ENCODE results near the gene RIN3. TPM values are rescaled to one million over a fixed set of nuclear protein-coding genes. Genes with fewer than 3 reads are reported as not detected.

RIN3 gene
- total RNA-seq, 1 donor from 2014 or later: 28.0 TPM

- DNase-seq (ENCODE audit: low read depth): peak; percentile 4
- FAIRE-seq: no peak
- Histone ChIP-seq H3K9me3 (ENCODE audit: insufficient read depth, low read depth, low read length) (peaks cover 6% of the 10 kb centered on the region), H3K27me3 (ENCODE audit: insufficient read depth, low read length) (no peaks in the 10 kb centered on the region), H3K4me1 (ENCODE audit: insufficient read depth, low read length) (peaks cover 24% of the 10 kb centered on the region), H3K27ac (ENCODE audit: low read depth, low read length) (no peak overlapping the region), H3K36me3 (ENCODE audit: insufficient read depth, low read length) (peaks cover 5% of the 10 kb centered on the region), H2AFZ (ENCODE audit: low read depth, low read length) (no peak overlapping the region), H3K79me2 (ENCODE audit: insufficient read depth, low read length) (no peaks in the 10 kb centered on the region), H3K4me3 (ENCODE audit: insufficient read depth, low read depth, low read length) (no peak overlapping the region), H4K20me1 (ENCODE audit: insufficient read depth, low read length) (peaks cover 13% of the 10 kb centered on the region), H3K9ac (ENCODE audit: low read length) (no peak overlapping the region), H3K4me2 (ENCODE audit: low read length) (no peak overlapping the region)
- H3K4me1 Mint-ChIP-seq (ENCODE audit: low read depth, unreplicated experiment): peaks cover 35% of the 10 kb centered on the region
- H3K4me3 Mint-ChIP-seq (ENCODE audit: unreplicated experiment): no peak overlapping the region
- peak overlapping the region; percentile 69 for H3K27ac Mint-ChIP-seq (ENCODE audit: unreplicated experiment)
- peaks cover 19% of the 10 kb centered on the region for H3K36me3 Mint-ChIP-seq (ENCODE audit: low read depth, unreplicated experiment)
- H3K27me3 Mint-ChIP-seq (ENCODE audit: low read depth, unreplicated experiment): no peaks in the 10 kb centered on the region
- H3K9me3 Mint-ChIP-seq (ENCODE audit: unreplicated experiment): peaks cover 5% of the 10 kb centered on the region
- TF ChIP-seq EZH2 (IDR thresholded peaks at IDR 0.05; ENCODE audit: insufficient read depth, low read length): no peak
- TF ChIP-seq, protein P1, sequence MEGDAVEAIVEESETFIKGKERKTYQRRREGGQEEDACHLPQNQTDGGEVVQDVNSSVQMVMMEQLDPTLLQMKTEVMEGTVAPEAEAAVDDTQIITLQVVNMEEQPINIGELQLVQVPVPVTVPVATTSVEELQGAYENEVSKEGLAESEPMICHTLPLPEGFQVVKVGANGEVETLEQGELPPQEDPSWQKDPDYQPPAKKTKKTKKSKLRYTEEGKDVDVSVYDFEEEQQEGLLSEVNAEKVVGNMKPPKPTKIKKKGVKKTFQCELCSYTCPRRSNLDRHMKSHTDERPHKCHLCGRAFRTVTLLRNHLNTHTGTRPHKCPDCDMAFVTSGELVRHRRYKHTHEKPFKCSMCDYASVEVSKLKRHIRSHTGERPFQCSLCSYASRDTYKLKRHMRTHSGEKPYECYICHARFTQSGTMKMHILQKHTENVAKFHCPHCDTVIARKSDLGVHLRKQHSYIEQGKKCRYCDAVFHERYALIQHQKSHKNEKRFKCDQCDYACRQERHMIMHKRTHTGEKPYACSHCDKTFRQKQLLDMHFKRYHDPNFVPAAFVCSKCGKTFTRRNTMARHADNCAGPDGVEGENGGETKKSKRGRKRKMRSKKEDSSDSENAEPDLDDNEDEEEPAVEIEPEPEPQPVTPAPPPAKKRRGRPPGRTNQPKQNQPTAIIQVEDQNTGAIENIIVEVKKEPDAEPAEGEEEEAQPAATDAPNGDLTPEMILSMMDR (IDR thresholded peaks at IDR 0.05; ENCODE audit: insufficient read depth, low read depth, low read length): no peak
Observed at GRCh38 chr14:92563765-92564285, 50.2 kb downstream of the RIN3 start.

DNA sequence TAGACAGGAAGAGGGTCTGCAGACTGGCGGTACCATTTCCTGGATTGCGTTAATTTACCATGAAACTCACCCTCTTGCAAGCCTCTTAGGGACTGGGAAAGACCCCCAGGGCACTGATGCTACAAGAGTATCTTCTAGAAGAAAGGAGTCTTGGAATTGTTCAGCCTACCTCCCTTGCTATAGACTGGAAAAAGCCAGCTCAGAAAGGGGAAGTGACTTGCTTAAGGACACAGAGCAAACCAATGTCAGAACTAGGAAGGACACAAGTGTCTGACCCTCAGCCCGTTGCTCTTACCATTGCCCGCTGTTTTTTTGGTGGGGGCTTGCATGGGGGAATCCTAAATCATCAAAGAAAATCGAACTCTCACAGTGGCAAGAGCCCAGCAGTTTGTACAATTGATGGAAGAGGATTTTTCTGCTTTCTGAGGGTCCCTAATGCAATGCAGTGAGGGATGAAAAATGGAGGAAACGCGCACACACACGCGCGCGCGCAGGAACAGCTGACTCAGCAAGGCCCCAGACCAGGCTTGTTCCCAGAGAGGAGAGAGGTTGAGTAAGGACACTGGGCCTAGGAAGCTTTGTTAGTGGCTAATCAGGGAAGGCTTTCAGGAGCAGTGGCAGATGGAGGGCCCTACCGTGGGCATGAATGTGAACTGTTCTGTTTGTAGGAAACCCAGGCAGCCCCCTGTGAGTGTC, 50.9 kb downstream of the RIN3 start:
- H3K4me2 ChIP-seq (ENCODE audit: low read length): no peak overlapping the region
- Mint-ChIP-seq H3K9me3 (ENCODE audit: unreplicated experiment) (peaks cover 1% of the 10 kb centered on the region), H3K4me1 (ENCODE audit: low read depth, unreplicated experiment) (peaks cover 35% of the 10 kb centered on the region), H3K4me3 (ENCODE audit: unreplicated experiment) (peak overlapping the region; percentile 54), H3K27me3 (ENCODE audit: low read depth, unreplicated experiment) (no peaks in the 10 kb centered on the region), H3K36me3 (ENCODE audit: low read depth, unreplicated experiment) (peaks cover 17% of the 10 kb centered on the region), H3K27ac (ENCODE audit: unreplicated experiment) (peak overlapping the region; percentile 69)
- no peaks in the 10 kb centered on the region for H3K27me3 ChIP-seq (ENCODE audit: insufficient read depth, low read length)
- peaks cover 5% of the 10 kb centered on the region for H3K36me3 ChIP-seq (ENCODE audit: insufficient read depth, low read length)
- no peak overlapping the region for H3K27ac ChIP-seq (ENCODE audit: low read depth, low read length)
- H3K4me3 ChIP-seq (ENCODE audit: insufficient read depth, low read depth, low read length): no peak overlapping the region
- TF ChIP-seq, protein P1 (IDR thresholded peaks at IDR 0.05; ENCODE audit: insufficient read depth, low read depth, low read length): no peak
- no peak for TF ChIP-seq EZH2 (IDR thresholded peaks at IDR 0.05; ENCODE audit: insufficient read depth, low read length)
- peaks cover 24% of the 10 kb centered on the region for H3K4me1 ChIP-seq (ENCODE audit: insufficient read depth, low read length)
- FAIRE-seq: no peak
- H2AFZ ChIP-seq (ENCODE audit: low read depth, low read length): no peak overlapping the region
- H3K9ac ChIP-seq (ENCODE audit: low read length): no peak overlapping the region
- H4K20me1 ChIP-seq (ENCODE audit: insufficient read depth, low read length): peaks cover 10% of the 10 kb centered on the region
- DNase-seq (ENCODE audit: low read depth): no peak
- H3K9me3 ChIP-seq (ENCODE audit: insufficient read depth, low read depth, low read length): peaks cover 6% of the 10 kb centered on the region
- H3K79me2 ChIP-seq (ENCODE audit: insufficient read depth, low read length): no peaks in the 10 kb centered on the region

All from astrocyte (in vitro differentiated cells and primary cell).